Measurements from ENCODE around the gene MEN1. TPM values are rescaled to one million over a fixed set of nuclear protein-coding genes. Genes with fewer than 3 reads are reported as not detected.

The MEN1 gene
- total RNA-seq, 2 experiments from 2014 or later = 35.8 to 37.0 TPM

DNA sequence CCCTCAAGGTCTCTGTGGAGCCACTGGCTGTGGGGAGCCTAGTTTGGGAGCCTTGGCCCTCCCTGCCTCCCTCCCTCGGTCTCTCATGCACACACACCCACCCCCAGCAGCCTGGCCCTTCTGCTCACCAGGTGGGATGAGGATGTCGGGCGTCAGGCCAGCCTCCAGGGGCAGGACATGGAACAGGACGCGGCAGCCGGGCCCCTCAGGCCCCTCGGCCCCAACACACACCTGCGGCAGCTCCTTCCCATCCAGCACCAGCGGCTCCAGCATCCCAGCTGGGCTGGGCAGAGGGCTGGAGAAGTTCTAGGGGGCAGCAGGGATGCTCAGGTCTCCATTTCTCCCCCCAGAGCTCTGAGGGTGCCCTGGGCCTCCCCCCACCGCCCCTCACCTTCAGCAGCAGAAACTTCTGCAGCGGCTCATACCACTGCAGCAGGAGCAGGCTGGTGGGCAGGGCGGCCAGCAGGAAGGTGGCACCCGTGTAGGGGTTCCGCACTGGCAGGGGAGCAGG lies 18.5 kb downstream of the MEN1 start:
- Mint-ChIP-seq H3K36me3 (peaks cover 7% of the 10 kb centered on the region), H3K27ac (no peak overlapping the region), H3K4me3 (no peak overlapping the region), H3K4me1 (peaks cover 25% of the 10 kb centered on the region), H3K9me3 (no peaks in the 10 kb centered on the region), H3K27me3 (no peaks in the 10 kb centered on the region)
- no peak for DNase-seq

DNA sequence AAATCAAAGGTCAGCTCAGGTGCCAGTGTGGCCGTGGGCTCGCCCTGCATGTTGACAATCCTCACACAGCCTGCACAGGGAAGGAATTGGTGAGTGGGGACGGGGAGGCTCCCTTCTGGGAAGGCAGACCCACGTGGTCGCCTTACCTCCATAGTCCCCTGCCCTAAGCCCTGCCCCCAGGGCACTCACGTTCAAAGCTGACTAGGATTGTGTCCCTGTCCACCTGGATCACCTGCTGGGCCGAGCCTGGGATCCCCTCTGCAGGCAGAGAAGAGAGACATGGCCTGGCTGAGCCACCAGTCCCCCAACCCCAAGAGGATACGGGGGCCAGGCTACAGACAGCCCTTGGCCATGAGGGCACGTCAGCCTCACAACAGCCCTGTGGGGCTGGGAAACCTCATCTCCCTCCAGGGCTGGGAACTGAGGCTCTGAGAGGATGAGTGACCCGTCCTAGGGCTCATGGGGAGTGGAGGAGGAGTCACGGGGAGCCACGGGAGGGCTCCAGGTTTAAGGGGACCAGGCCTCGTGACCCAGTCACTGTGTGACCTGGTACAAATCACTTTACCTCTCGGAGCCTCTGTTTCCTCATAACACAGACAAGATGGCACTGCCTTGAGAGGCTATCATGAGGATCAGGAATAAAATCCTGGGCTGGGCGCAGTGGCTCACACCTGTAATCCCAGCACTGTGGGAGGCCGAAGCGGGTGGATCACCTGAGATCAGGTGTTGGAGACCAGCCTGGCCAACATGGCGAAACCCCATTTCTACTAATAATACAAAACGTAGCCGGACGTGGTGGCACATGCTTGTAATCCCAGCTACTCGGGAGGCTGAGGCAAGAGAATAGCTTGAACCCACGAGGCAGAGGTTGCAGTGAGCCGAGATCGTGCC lies 19.9 kb downstream of the MEN1 start:
- Mint-ChIP-seq H3K4me1 (peaks cover 17% of the 10 kb centered on the region), H3K4me3 (no peak overlapping the region), H3K27ac (no peak overlapping the region), H3K27me3 (no peaks in the 10 kb centered on the region), H3K36me3 (peaks cover 2% of the 10 kb centered on the region), H3K9me3 (no peaks in the 10 kb centered on the region)
- no peak for DNase-seq

GRCh38 chr11:64789331-64790204 lies 20.8 kb downstream of the MEN1 start:
- Mint-ChIP-seq H3K36me3 (peaks cover 2% of the 10 kb centered on the region), H3K27ac (no peak overlapping the region), H3K4me3 (no peak overlapping the region), H3K27me3 (no peaks in the 10 kb centered on the region), H3K4me1 (peaks cover 16% of the 10 kb centered on the region), H3K9me3 (no peaks in the 10 kb centered on the region)
- DNase-seq = no peak

GRCh38 chr11:64788321-64789215 lies 21.8 kb downstream of the MEN1 start:
- no peak for DNase-seq
- no peaks in the 10 kb centered on the region for H3K27me3 Mint-ChIP-seq
- peaks cover 8% of the 10 kb centered on the region for H3K4me1 Mint-ChIP-seq
- H3K27ac Mint-ChIP-seq = no peak overlapping the region
- no peak overlapping the region for H3K4me3 Mint-ChIP-seq
- no peaks in the 10 kb centered on the region for H3K9me3 Mint-ChIP-seq
- H3K36me3 Mint-ChIP-seq = no peaks in the 10 kb centered on the region

DNA sequence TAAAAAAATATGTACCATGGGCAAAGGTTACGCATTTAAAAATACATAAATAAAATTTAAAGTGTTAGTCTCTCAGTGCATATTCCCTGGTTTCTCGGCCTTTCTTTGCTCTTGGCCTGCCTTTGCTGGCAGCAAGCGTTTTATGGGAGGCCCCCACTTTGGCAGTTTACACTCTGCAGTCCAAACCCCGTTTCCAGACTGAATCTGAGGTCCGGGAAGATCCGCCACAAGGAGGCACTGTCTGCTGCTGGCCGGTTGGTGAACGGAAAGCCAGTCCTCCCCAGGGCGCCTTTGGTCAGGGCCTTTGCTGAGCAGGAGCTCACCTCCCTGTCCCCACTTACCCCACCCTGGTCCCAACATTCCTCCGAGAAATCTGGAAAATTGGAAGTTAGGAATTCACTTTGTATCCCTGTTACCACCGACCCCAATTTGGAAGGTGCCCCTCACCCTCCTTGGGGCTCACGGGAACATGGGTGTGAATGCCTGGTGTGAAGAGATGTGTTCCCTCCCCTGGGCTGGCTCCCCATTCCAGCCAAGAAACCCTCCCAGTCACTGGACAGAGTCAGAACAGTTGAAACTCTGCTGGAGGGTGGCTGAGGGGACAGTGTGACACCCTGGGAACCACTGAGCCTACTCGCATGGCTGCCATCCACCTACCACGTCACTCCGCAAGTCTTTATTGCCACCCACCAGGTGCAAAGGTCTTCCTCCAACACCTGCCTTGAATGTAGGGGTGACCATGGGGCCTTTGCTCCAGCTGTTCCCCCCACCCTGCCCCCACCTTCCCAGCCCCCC lies 22.6 kb downstream of the MEN1 start:
- Mint-ChIP-seq H3K27me3 (no peaks in the 10 kb centered on the region), H3K36me3 (no peaks in the 10 kb centered on the region), H3K9me3 (no peaks in the 10 kb centered on the region), H3K4me1 (peaks cover 6% of the 10 kb centered on the region), H3K4me3 (no peak overlapping the region), H3K27ac (peak overlapping the region; percentile 48)
- no peak for DNase-seq

DNA sequence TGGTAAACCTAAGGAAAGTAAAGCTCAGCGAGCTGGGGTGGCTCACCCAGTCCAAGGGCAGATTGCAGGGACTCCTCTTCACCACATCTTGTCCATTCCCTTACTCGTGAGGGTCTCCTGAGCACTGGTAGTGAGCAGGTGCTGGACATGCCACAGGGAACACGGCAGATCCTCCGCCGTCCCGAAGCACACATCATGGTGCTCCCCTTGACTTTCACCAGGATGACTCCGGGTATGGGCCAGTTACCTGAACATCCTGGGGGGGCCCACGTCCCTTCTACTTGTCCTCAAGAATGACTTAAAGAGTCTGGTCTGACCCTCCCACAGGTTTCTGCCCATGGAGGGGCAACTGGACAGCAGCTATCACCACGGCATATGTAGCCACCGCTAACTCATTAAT lies 24.0 kb downstream of the MEN1 start:
- H3K36me3 Mint-ChIP-seq = no peaks in the 10 kb centered on the region
- H3K9me3 Mint-ChIP-seq = no peaks in the 10 kb centered on the region
- no peaks in the 10 kb centered on the region for H3K27me3 Mint-ChIP-seq
- no peak for DNase-seq
- no peak overlapping the region for H3K4me3 Mint-ChIP-seq
- H3K4me1 Mint-ChIP-seq = peaks cover 6% of the 10 kb centered on the region
- no peak overlapping the region for H3K27ac Mint-ChIP-seq

DNA sequence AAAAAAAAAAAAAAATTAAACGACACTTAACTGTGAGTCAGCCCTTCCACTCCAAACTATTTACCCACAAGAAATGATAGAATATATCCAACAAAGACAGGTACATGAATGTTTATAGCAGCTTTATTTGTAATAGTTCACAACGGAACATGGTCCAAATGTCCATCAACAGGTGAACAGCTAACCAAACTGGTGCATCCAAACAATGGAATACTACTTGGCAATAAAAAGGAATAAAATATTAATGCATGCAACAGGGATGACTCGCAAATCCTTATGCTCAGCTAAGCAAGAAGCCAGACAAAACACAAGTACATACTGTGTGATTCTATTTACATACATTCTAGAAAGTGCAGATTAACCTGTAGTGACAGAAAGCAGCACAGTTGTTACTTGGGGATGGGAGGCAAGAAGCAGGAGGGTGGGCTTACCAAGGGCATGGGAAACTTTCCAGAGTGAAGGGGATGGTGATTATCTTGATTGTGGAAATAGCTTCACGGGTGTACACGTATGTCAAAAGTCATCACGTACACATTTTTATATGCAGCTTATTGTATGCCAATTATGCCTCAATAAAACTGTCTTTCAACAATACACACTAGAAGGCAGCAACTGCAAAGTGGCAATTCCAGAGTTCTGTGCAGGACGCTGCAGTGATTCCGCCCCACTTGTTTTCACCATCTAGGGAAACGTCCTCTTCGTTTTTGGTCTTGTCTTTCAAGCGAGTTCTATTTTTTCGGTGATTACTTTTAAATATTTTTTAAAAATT lies 25.4 kb downstream of the MEN1 start:
- Mint-ChIP-seq H3K4me1 (peaks cover 12% of the 10 kb centered on the region), H3K36me3 (no peaks in the 10 kb centered on the region), H3K27me3 (no peaks in the 10 kb centered on the region), H3K4me3 (no peak overlapping the region), H3K9me3 (no peaks in the 10 kb centered on the region), H3K27ac (no peak overlapping the region)
- no peak for DNase-seq

DNA sequence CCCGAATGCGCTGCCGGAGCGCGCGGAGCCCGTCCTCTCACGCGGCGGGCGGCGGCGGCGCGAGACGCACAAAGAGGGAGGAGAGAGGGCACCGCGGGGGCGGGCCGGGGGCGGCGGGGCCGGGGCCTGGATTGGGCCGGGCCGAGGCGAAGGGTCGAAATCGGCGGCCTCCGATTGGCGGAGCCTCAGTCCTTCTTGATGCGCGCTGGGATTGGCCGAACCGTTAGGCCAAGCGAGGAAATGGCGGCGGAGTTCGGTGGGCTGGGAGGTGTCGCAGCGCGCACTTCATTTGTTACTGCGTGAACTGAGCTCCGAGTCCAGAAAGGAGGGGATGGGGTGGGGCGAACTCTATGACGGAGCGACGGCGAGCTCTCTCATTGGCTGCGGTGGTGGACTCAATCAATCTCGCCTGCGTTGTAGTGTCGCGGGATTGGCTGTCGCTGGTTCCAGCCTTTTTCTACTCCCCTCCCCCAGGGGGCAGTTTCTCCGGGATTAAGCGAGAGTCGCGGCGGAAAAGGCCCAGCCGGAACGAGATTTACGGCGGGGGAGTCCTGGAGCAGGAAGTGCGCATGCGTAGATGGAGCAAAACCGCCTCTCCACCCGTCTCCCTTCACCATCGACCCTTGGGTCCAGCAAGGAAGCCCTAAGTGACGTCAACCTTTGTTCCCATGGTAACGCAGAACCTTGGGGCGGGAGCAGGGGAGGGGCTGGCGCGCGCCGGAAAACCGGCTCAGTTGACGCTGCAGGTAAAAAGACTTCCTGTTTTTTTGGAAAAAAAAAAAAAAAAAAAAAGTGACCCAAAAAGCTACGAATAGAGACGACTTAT lies 31.7 kb downstream of the MEN1 start, which contains the start of gene SF1:
TSS of gene SF1 (minus strand) at position 70 of the 826 bp plus-strand sequence. CDS start 150 bp downstream, outside the sequence.
- peak; percentile 98 for DNase-seq
- peak within 1 kb of the TSS; percentile 91 for H3K4me3 Mint-ChIP-seq
- H3K27me3 Mint-ChIP-seq = no peaks in the 10 kb centered on the region
- no peaks in the 10 kb centered on the region for H3K9me3 Mint-ChIP-seq
- peaks cover 42% of the 10 kb centered on the region for H3K36me3 Mint-ChIP-seq
- peaks cover 50% of the 10 kb centered on the region for H3K4me1 Mint-ChIP-seq
- H3K27ac Mint-ChIP-seq = peak within 1 kb of the TSS; percentile 97

DNA sequence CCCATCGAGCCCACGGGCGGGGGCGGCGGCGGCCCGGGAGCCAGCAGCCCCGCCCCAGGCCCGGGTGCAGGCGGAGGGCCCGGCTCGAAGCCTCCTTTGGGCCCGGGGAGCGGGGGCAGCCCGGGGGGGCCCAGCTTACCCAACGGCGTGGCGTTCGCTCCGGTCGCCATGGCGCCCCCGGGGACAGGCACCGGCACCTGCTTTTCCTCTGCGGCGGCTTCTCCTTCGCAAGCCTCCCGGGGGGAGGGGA lies 32.2 kb downstream of the MEN1 start:
- no peak for DNase-seq
- Mint-ChIP-seq H3K9me3 (no peaks in the 10 kb centered on the region), H3K36me3 (peaks cover 48% of the 10 kb centered on the region), H3K27me3 (no peaks in the 10 kb centered on the region), H3K4me3 (peak overlapping the region; percentile 85), H3K4me1 (peaks cover 55% of the 10 kb centered on the region), H3K27ac (peak overlapping the region; percentile 97)

DNA sequence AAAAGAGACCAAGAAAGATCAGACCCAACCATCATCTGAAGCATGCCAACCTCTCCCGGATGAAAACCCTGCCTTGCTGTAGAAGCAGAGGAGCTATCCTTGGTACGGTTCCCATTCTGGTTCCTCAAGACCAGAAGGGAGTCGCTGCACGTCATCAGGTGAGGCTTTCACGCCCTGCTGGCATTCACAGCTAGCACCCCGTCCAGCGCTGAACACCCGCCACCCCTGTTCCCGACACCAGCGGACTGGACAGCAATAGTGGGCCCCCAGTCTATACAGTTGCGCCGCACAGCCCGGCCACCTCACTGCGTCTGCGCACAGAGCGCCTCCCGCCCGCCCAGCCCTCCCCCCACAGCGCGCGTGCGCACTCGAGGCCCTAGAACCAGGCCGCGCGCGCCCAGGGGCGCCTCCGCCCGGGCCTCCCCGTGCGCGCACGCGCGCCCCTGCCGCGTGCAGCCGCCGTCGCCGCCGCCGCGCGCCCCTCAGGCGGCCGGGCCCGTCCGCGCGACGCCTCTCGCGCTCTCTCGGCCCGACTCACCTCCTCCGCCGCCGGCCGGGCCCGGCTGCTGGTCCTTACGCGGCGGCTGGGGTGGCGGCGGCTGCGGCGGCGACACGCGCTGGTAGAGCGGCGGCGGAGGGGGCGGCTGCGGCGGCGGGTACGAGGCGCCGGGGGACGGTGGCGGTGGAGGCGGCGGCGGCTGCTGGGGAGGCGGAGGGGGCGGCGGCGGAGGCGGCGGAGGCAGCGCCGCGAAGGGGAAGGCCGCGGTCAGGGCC lies 32.7 kb downstream of the MEN1 start:
- Mint-ChIP-seq H3K36me3 (peaks cover 53% of the 10 kb centered on the region), H3K4me1 (peaks cover 60% of the 10 kb centered on the region), H3K27ac (peak overlapping the region; percentile 89), H3K27me3 (no peaks in the 10 kb centered on the region), H3K9me3 (no peaks in the 10 kb centered on the region), H3K4me3 (peak overlapping the region; percentile 91)
- DNase-seq = peak; percentile 89

DNA sequence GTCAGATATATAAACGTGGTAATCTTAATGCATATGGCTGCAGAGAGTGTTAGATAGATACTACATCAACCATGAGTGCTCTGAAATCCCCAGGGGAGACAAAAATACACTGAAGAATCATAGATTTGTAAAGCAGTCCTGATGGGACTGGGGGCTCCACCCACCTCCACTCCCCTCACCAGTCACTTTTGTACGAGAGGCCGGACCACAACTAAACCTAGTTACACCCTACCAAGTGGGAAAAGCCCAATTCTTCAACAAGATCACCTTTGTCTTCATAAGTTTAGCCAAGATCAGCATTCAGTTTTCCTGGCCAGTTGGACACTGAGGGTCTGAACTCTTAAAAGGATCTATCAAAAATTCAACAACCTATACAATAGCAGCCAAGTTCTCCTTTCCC lies 33.5 kb downstream of the MEN1 start:
- Mint-ChIP-seq H3K9me3 (no peaks in the 10 kb centered on the region), H3K36me3 (peaks cover 60% of the 10 kb centered on the region), H3K4me3 (peak overlapping the region; percentile 91), H3K4me1 (peaks cover 68% of the 10 kb centered on the region), H3K27ac (peak overlapping the region; percentile 89), H3K27me3 (no peaks in the 10 kb centered on the region)
- no peak for DNase-seq

- Mint-ChIP-seq H3K36me3 (peaks cover 64% of the 10 kb centered on the region), H3K27me3 (no peaks in the 10 kb centered on the region), H3K27ac (peak overlapping the region; percentile 89), H3K4me1 (peaks cover 73% of the 10 kb centered on the region), H3K4me3 (peak overlapping the region; percentile 91), H3K9me3 (no peaks in the 10 kb centered on the region)
- DNase-seq = no peak
These were observed 33.9 kb downstream of the MEN1 start for GRCh38 chr11:64776425-64776824.

Data from activated naive CD8-positive, alpha-beta T cell treated with anti-CD3 and anti-CD28 coated beads for 36 hours (primary cell).